Measurements from ENCODE around the gene SERPINE2. TPM values are rescaled to one million over a fixed set of nuclear protein-coding genes. Genes with fewer than 3 reads are reported as not detected.

The SERPINE2 gene
- total and polyA plus RNA-seq, 2 donors (not counting 3 experiments of a cell fraction or from before 2014, with no cell fraction given), result 4.0 to 8.8 TPM

DNA sequence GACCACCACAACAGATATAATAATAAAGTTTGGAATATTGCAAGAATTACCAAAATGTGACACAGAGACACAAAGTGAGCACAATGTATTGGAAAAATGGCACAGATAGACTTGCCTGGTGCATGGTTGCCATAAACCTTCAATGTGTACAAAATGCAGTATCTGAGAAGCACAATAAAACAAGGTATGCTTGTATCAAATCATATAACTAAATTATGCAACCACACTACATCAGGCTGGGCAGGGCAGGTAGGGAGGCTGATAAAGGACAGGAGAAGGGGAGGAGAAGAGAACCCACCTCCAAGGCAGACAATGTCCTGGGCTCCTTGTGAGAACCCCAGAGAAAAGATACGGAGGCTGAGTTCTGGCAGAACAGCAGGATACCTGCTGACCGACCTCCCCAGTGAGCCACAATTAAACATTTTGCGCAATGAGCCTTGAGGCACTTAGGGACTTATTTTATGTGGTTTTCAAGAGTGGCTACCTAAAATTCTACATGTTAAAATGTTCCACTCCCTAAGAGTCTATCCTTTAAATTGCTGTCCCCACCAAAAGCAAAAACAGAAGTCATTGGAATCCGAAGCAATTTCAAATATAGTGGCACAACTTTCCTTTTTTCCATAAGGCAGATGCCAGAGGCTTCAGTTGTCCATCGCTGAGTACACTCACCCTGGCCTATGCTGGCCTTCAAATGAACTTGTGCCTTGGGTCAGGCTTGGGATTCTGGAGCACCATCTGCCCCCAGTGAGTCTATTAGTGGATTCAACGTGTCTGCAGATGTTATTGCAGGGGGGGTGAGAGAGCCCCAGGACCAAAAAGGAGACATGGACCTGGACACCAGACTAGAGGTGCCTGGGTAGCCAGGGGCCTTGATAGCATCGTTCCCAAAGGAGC, 110.7 kb downstream of the SERPINE2 start:
- intact Hi-C loops (cut with micrococcal nuclease) (no loop called here), dilution Hi-C loops (cut with MboI; ENCODE audit: extremely low pct_ligation_motif_present, low sequenced_read_pairs) (no loop called here)
- no peak overlapping the region for H3K4me3 ChIP-seq (replicated peaks in 1 of 3; ENCODE audit: insufficient read depth in 1 of 3, low read depth in 1 of 3, low read length in 3 of 3)
- ChIA-PET POLR2A (no interaction called here), CTCF (no interaction called here)
- FAIRE-seq, result no peak
- no peak for DNase-seq (ENCODE audit: low read depth, low spot score)
- H3K36me3 ChIP-seq (ENCODE audit: control insufficient read depth in 2 of 2, extremely low read depth in 1 of 2, insufficient read depth in 2 of 2, low read length in 2 of 2), result no peaks in the 10 kb centered on the region
- no peaks in the 10 kb centered on the region for H3K27me3 ChIP-seq (ENCODE audit: control insufficient read depth in 2 of 2, insufficient read depth in 2 of 2, low read length in 2 of 2)
- H3K27ac ChIP-seq (ENCODE audit: insufficient read depth, low read depth, low read length), result no peak overlapping the region
- H4K20me1 ChIP-seq (replicated peaks; ENCODE audit: control insufficient read depth, extremely low read depth, insufficient read depth, low read length), result peaks cover 2% of the 10 kb centered on the region
- peaks cover 22% of the 10 kb centered on the region for H3K4me1 ChIP-seq (ENCODE audit: control insufficient read depth, extremely low read depth, insufficient read depth, low read length)
- peaks cover 4% of the 10 kb centered on the region for H3K9me3 ChIP-seq (replicated peaks; ENCODE audit: control insufficient read depth, insufficient read depth, low read length)
- H3K79me2 ChIP-seq (ENCODE audit: control insufficient read depth, insufficient read depth, low read length), result peaks cover 81% of the 10 kb centered on the region
- TF ChIP-seq FOS (IDR thresholded peaks at IDR 0.05; ENCODE audit: borderline replicate concordance, insufficient read depth, low read length), result no peak
- TF ChIP-seq, protein P1, sequence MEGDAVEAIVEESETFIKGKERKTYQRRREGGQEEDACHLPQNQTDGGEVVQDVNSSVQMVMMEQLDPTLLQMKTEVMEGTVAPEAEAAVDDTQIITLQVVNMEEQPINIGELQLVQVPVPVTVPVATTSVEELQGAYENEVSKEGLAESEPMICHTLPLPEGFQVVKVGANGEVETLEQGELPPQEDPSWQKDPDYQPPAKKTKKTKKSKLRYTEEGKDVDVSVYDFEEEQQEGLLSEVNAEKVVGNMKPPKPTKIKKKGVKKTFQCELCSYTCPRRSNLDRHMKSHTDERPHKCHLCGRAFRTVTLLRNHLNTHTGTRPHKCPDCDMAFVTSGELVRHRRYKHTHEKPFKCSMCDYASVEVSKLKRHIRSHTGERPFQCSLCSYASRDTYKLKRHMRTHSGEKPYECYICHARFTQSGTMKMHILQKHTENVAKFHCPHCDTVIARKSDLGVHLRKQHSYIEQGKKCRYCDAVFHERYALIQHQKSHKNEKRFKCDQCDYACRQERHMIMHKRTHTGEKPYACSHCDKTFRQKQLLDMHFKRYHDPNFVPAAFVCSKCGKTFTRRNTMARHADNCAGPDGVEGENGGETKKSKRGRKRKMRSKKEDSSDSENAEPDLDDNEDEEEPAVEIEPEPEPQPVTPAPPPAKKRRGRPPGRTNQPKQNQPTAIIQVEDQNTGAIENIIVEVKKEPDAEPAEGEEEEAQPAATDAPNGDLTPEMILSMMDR (IDR thresholded peaks at IDR 0.05; ENCODE audit: extremely low read depth in 1 of 2, insufficient read depth in 1 of 2, low read depth in 1 of 2, low read length in 2 of 2), result no peak
- H3K9me1 ChIP-seq (replicated peaks; ENCODE audit: control insufficient read depth, extremely low read depth, insufficient read depth, low read length), result no peaks in the 10 kb centered on the region
- H2AFZ ChIP-seq (ENCODE audit: low read depth, low read length), result no peak overlapping the region
- H3K9ac ChIP-seq (replicated peaks; ENCODE audit: extremely low read depth, insufficient read depth, low read length), result no peak overlapping the region
- no TSS peak for BruUV-seq (replicated peaks)
- H3K4me2 ChIP-seq (ENCODE audit: insufficient read depth, low read length), result no peak overlapping the region

DNA sequence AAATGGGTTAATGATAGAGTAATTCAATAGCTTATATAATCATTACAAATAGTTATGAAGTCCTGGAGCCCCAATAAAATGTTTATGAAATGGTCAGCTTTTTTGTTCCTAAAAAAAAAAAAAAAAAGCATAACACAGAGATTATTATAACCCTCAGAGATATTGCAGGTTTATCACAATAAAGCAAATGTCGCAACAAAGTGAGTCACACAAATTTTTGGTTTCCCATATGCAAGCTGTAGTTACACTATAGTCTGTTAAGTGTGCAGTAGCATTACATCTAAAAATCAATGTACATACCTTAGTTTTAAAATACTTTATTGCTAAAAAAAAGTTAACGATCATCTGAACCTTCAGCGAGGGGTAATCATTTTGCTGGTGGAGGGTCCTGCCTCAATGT, 114.0 kb downstream of the SERPINE2 start:
- no TSS peak for BruUV-seq (replicated peaks)
- H3K27ac ChIP-seq (ENCODE audit: insufficient read depth, low read depth, low read length), result no peak overlapping the region
- no peak overlapping the region for H2AFZ ChIP-seq (ENCODE audit: low read depth, low read length)
- ChIA-PET CTCF (interaction anchor here (1.3 to 2.7 kb wide), 4 partner anchors 9 to 45 kb away, joined by 4 to 13 read pairs (median 8); no protein-coding TSS in a partner anchor), POLR2A (no interaction called here)
- dilution Hi-C loops (cut with MboI; ENCODE audit: extremely low pct_ligation_motif_present, low sequenced_read_pairs), result no loop called here
- FAIRE-seq (no peak), DNase-seq (ENCODE audit: low read depth, low spot score) (no peak)
- H3K9me1 ChIP-seq (replicated peaks; ENCODE audit: control insufficient read depth, extremely low read depth, insufficient read depth, low read length), result no peaks in the 10 kb centered on the region
- H3K4me2 ChIP-seq (ENCODE audit: insufficient read depth, low read length), result no peak overlapping the region
- no peaks in the 10 kb centered on the region for H3K27me3 ChIP-seq (ENCODE audit: control insufficient read depth in 2 of 2, insufficient read depth in 2 of 2, low read length in 2 of 2)
- H3K79me2 ChIP-seq (ENCODE audit: control insufficient read depth, insufficient read depth, low read length), result peaks cover 81% of the 10 kb centered on the region
- no peak overlapping the region for H3K4me3 ChIP-seq (replicated peaks in 1 of 3; ENCODE audit: insufficient read depth in 1 of 3, low read depth in 1 of 3, low read length in 3 of 3)
- H4K20me1 ChIP-seq (replicated peaks; ENCODE audit: control insufficient read depth, extremely low read depth, insufficient read depth, low read length), result peaks cover 2% of the 10 kb centered on the region
- H3K36me3 ChIP-seq (ENCODE audit: control insufficient read depth in 2 of 2, extremely low read depth in 1 of 2, insufficient read depth in 2 of 2, low read length in 2 of 2), result no peaks in the 10 kb centered on the region
- H3K4me1 ChIP-seq (ENCODE audit: control insufficient read depth, extremely low read depth, insufficient read depth, low read length), result peaks cover 51% of the 10 kb centered on the region
- peaks cover 4% of the 10 kb centered on the region for H3K9me3 ChIP-seq (replicated peaks; ENCODE audit: control insufficient read depth, insufficient read depth, low read length)
- intact Hi-C loops (cut with micrococcal nuclease), result no loop called here
- H3K9ac ChIP-seq (replicated peaks; ENCODE audit: extremely low read depth, insufficient read depth, low read length), result no peak overlapping the region
- TF ChIP-seq FOS (IDR thresholded peaks at IDR 0.05; ENCODE audit: borderline replicate concordance, insufficient read depth, low read length) (no peak), POLR2AphosphoS5 (IDR thresholded peaks at IDR 0.05; ENCODE audit: insufficient read depth, low read depth, low read length) (no peak), MAX (IDR thresholded peaks at IDR 0.05; ENCODE audit: insufficient read depth, insufficient read length) (no peak), MYC (IDR thresholded peaks at IDR 0.05; ENCODE audit: low read depth, low read length) (no peak), JUN (IDR thresholded peaks at IDR 0.05; ENCODE audit: borderline replicate concordance, insufficient read depth, insufficient read length, low read depth) (no peak), POLR2A (IDR thresholded peaks at IDR 0.05; ENCODE audit: low read depth, low read length) (no peak), GATA2 (IDR thresholded peaks at IDR 0.05; ENCODE audit: insufficient read depth, insufficient read length, low read depth, low read length) (no peak), EZH2 (IDR thresholded peaks at IDR 0.05; ENCODE audit: borderline replicate concordance, low read depth, low read length, severe bottlenecking) (no peak)
- TF ChIP-seq, protein P1 (IDR thresholded peaks at IDR 0.05; ENCODE audit: extremely low read depth in 1 of 2, insufficient read depth in 1 of 2, low read depth in 1 of 2, low read length in 2 of 2), result no peak

Data from endothelial cell of umbilical vein (primary cell).